HAP-1 (cell line): ENCODE data around the gene PITPNC1.
"Not testable (repeated sequence)": the region's sequence is repeated elsewhere in the genome, so short reads cannot be mapped to it uniquely, and the experiment has no call there.

Experiments used
- DNase-seq, 2 experiments: peaks; one replicate each; pipeline ENCODE4 v3.0.0-alpha.2; 2016 to 2020; ENCODE audit warnings: low spot score in 2 of 2
- H3K27me3 ChIP-seq: fragments of 250-450 bp; sonication (Bioruptor Pico); 2 replicates; pipeline ENCODE4 v1.5.1; 2020; ENCODE audit warnings: low read depth, mild to moderate bottlenecking, moderate library complexity
- H3K36me3 ChIP-seq: fragments of 250-450 bp; sonication (Bioruptor Pico); replicated peaks from 2 replicates; pipeline ENCODE4 v1.5.1; 2020; ENCODE audit warnings: mild to moderate bottlenecking
- H3K4me1 ChIP-seq: fragments of 250-450 bp; sonication (Bioruptor Pico); 2 replicates; pipeline ENCODE4 v1.5.1; 2020; ENCODE audit warnings: mild to moderate bottlenecking
- H3K4me3 ChIP-seq: fragments of 250-450 bp; sonication (Bioruptor Pico); 2 replicates; pipeline ENCODE4 v1.5.1; 2020; ENCODE audit warnings: mild to moderate bottlenecking, moderate library complexity
- H3K9me3 ChIP-seq: fragments of 250-450 bp; sonication (Bioruptor Pico); 2 replicates; pipeline ENCODE4 v1.5.1; 2020; ENCODE audit warnings: mild to moderate bottlenecking, moderate library complexity
- in situ Hi-C: fragments of 300-500 bp; cut with MboI; formaldehyde crosslinking; loops from 3 replicates; pipeline ENCODE4 v1.14.3; 2020; ENCODE audit warnings: low sequenced_read_pairs, inconsistent platforms, mixed read lengths

Gene PITPNC1

DNA sequence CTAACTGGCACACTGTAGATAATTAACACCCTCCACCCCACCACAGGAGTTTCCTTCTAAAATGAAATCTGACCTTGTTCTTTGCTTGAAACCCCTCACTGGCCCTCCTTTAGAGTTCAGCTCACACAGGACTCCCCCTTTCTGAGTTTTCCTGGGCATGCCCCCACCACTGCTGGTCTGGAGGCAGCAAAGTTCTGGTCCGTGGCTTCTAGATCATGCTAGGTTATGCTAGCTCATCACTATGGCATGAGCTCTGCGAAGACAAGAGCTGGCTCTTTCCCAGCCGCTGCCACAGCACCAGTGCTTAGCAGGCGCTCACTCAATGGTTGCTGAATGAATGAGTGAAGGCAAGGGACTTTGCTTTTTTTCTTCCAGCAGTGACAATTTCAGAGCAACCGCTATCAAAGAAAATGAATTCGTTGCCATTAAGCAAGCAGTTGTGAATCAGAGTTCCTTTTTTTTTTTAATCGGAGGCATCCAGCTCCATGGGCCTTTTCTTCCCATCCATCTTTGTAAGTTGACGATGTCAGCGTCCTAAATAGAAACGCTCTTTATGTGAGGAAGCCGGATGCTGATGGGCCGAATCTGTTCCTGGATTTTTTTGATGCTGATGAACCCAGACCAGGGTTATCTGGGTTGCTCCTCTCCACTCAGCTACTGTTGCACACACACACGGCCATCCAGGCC lies 259.9 kb downstream of the PITPNC1 start:
- Histone ChIP-seq H3K36me3 (0 out of 2 replicates have a peak, but pooled peaks cover 3% of the 10 kb centered on the region), H3K9me3 (no peaks in the 10 kb centered on the region), H3K27me3 (no peaks in the 10 kb centered on the region), H3K4me1 (peaks cover 9% of the 10 kb centered on the region), H3K4me3 (no peak overlapping the region)
- no peak for DNase-seq
- in situ Hi-C loops: no loop called here

DNA sequence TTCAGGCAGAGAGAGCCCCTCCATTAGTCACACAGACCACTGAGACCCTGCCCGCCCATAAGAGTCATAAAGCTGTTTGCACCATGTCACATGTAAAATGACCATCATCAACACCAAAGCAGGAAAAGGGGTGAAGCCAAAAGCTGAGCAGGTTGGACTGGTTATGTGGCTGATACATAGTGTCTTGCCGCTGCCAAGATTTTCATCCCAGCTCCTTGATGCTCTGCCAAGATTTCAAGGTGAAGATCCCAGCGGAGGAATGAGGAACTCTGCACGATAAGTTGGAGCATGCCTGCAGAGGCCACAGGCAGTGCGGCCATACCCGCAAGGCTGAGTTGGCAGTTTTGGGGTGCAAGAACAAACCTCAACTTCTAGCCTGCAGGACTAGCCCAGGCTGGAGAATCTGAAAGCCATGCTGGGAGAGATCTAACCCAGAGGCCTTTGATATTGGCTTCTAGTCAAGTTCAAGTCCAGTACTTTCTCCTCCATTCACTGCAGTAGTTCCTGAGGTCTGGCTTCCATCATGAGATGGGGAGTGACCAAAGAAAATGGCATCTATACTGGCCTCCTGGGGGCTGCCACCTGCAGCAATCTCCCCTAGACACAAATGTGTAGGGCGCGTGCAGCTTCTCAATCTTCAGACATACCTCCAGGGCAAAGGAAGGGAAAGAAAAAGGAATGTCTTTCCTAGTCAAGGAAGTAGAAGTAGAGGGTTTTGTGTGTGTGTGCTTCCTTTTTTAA lies 261.0 kb downstream of the PITPNC1 start:
- Histone ChIP-seq H3K4me1 (peaks cover 9% of the 10 kb centered on the region), H3K36me3 (no peaks in the 10 kb centered on the region), H3K9me3 (no peaks in the 10 kb centered on the region), H3K27me3 (no peaks in the 10 kb centered on the region), H3K4me3 (no peak overlapping the region)
- no peak for DNase-seq
- in situ Hi-C loops: no loop called here

DNA sequence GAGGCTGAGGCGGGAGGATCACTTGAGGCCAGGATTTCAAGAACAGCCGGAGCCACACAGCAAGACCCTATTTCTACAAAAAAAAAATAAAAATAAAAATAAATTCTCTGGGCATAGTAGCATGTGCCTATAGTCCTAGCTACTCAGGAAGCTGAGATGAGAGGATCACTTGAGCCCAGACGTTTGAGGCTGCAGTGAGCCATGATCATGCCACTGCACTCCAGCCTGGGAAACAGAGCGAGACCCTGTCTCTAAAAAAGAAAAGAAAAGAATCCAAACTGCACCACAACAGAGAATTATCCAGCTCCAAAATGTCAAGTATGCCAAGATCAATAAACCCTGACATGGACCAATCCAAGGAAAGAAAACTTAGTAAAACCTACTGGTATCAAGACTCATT lies 261.8 kb downstream of the PITPNC1 start:
- in situ Hi-C loops: no loop called here

DNA sequence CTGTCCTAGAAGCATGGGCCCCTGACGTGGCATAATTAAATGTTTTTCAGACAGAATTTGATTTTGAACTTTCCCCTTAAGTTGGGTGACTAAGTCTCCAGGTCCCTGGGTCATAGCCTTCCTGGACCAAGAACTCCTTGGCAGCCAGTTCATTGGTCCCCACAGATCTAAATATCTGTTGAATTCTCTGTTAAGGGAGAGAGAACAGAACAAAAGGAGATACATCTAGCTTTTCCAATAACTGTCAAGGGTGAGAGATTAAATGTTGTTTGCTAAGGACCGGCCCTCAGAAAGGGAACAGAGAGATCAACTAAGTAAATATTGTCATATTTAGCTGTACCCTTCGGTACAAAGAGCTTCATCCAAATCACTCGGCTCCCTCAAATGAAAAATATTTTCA lies 262.5 kb downstream of the PITPNC1 start:
- no peaks in the 10 kb centered on the region for H3K9me3 ChIP-seq
- H3K4me3 ChIP-seq: no peak overlapping the region
- peaks cover 9% of the 10 kb centered on the region for H3K4me1 ChIP-seq
- DNase-seq: no peak
- no peaks in the 10 kb centered on the region for H3K27me3 ChIP-seq
- in situ Hi-C loops: no loop called here
- H3K36me3 ChIP-seq: no peaks in the 10 kb centered on the region

More for the DNA sequence above, 261.8 kb downstream of the PITPNC1 start:
- Histone ChIP-seq H3K4me1 (peaks cover 9% of the 10 kb centered on the region), H3K9me3 (no peaks in the 10 kb centered on the region), H3K27me3 (no peaks in the 10 kb centered on the region), H3K36me3 (no peaks in the 10 kb centered on the region), H3K4me3 (no peak overlapping the region)
- DNase-seq: no peak

DNA sequence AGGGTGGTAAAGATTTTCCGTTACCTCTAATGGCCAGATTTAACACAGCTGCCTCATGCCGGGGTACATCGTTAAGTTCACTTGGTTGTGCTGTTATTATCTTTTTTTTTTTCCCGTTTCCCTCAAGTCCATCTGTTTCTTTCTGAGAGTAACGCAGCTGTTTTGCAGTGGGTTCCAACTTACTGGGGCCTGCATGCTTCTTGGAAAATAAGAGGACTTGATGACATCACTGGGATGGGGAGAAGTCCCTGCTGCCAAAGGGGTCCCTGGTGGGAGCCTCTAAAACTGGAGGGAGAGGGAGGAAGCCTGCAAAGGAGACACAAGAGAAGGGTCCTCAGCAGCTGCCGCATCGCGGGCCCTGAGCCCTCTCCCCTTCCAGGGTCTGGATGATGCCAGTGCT lies 262.9 kb downstream of the PITPNC1 start:
- Histone ChIP-seq H3K27me3 (no peaks in the 10 kb centered on the region), H3K4me1 (peaks cover 9% of the 10 kb centered on the region), H3K9me3 (no peaks in the 10 kb centered on the region), H3K4me3 (no peak overlapping the region), H3K36me3 (no peaks in the 10 kb centered on the region)
- in situ Hi-C loops: no loop called here
- no peak for DNase-seq

DNA sequence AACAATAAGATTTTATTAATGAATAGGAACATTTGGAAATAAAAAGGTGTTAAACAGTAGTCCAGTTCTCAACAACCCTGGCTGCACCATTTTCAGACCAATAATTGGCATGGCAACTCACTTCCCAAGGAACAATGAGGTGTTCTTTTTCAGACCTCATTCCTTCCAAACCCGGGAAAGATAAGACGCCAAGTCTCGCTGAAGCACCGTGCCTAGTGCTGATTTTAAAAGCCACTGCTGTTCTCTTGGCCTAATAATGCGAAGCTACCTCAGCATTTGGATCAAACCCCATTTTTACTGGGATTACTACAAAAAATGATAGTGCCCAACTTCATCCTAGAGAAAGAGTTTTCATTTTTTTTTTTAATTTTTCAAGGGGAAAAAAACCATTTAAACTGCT lies 265.4 kb downstream of the PITPNC1 start:
- Histone ChIP-seq H3K36me3 (no peaks in the 10 kb centered on the region), H3K9me3 (no peaks in the 10 kb centered on the region), H3K4me1 (peaks cover 9% of the 10 kb centered on the region), H3K4me3 (no peak overlapping the region), H3K27me3 (no peaks in the 10 kb centered on the region)
- in situ Hi-C loops: no loop called here
- DNase-seq: no peak

DNA sequence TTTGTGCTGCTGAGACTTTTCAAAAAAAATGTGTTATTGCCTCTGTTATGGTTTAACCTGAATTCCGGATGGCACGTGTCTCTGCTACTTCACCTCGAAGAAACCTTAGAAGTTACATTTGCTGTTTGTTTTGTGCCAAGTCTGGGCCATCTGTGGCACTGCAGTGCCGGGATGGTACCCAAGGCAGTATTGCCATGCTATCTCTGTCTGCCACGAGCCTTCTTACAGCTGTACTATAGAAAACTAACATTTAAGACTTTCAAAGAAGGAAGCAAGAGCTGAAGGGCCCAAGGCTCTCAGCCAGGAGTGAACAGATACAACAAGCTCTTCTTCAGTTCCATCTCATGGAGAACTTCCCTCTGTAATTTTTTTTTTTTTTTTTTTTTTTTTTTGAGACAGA lies 267.0 kb downstream of the PITPNC1 start:
- Histone ChIP-seq H3K4me3 (no peak overlapping the region), H3K36me3 (no peaks in the 10 kb centered on the region), H3K9me3 (no peaks in the 10 kb centered on the region), H3K27me3 (no peaks in the 10 kb centered on the region), H3K4me1 (peaks cover 8% of the 10 kb centered on the region)
- no peak for DNase-seq
- in situ Hi-C loops: no loop called here

DNA sequence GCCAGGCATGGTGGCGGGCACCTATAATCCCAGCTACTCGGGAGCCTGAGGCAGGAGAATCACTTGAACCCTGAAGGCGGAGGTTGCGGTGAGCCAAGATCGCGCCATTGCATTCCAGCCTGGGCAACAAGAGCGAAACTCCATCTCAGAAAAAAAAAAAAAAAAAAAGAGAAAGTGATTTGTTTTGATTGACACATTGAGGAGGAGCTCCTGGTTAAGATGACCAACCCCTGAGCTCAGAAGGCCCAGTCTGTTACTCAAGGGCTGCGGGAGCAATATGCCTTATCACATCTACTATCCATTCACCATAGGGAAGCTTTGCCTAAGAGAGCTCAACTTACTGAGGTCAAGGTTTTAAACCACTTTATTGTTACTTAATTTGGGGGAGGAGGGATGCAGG lies 268.1 kb downstream of the PITPNC1 start:
- H3K36me3 ChIP-seq, H3K4me1 ChIP-seq, in situ Hi-C loops, DNase-seq, H3K27me3 ChIP-seq, H3K4me3 ChIP-seq, H3K9me3 ChIP-seq: not testable (repeated sequence)

DNA sequence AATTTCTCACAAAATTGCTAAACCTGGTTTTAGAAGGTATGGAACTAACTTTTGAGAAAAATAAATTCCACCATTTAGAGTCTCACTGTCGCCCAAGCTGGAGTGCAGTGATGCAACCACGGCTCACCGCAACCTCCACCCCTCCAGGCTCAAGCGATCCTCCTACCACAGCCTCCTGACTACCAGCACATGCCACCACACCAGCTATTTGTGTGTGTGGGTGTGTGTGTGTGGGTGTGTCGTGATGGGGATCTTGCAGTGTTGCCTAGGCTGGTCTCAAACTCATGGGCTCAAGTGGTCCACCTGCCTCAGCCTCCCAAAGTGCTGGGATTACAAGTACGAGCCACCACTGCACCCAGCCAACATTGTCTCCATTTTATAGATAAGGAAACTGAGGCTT lies 269.4 kb downstream of the PITPNC1 start:
- in situ Hi-C loops: no loop called here
- no peaks in the 10 kb centered on the region for H3K27me3 ChIP-seq
- DNase-seq: no peak
- no peaks in the 10 kb centered on the region for H3K9me3 ChIP-seq
- H3K36me3 ChIP-seq: no peaks in the 10 kb centered on the region
- H3K4me1 ChIP-seq: peaks cover 11% of the 10 kb centered on the region
- no peak overlapping the region for H3K4me3 ChIP-seq

DNA sequence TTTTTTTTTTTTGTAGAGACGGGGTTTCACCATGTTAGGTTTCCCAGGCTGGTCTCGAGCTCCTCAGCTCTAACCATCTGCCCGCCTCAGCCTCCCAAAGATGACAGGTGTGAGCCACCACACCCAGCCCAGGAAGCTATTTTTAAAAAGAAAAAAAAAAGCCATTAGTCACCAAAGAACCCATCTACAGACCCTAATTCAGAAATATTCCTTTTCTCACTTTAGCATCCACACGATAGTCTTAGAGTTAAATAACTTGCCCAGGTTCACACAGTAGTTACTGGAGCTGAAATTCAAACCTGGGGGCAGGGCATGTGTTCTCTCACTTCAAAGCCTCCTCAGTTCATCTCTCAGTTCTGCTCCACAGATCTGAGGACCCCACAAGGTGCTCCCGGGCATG lies 270.4 kb downstream of the PITPNC1 start:
- Histone ChIP-seq H3K36me3 (no peaks in the 10 kb centered on the region), H3K4me3 (no peak overlapping the region), H3K9me3 (no peaks in the 10 kb centered on the region), H3K4me1 (peaks cover 13% of the 10 kb centered on the region), H3K27me3 (no peaks in the 10 kb centered on the region)
- no peak for DNase-seq
- in situ Hi-C loops: no loop called here

DNA sequence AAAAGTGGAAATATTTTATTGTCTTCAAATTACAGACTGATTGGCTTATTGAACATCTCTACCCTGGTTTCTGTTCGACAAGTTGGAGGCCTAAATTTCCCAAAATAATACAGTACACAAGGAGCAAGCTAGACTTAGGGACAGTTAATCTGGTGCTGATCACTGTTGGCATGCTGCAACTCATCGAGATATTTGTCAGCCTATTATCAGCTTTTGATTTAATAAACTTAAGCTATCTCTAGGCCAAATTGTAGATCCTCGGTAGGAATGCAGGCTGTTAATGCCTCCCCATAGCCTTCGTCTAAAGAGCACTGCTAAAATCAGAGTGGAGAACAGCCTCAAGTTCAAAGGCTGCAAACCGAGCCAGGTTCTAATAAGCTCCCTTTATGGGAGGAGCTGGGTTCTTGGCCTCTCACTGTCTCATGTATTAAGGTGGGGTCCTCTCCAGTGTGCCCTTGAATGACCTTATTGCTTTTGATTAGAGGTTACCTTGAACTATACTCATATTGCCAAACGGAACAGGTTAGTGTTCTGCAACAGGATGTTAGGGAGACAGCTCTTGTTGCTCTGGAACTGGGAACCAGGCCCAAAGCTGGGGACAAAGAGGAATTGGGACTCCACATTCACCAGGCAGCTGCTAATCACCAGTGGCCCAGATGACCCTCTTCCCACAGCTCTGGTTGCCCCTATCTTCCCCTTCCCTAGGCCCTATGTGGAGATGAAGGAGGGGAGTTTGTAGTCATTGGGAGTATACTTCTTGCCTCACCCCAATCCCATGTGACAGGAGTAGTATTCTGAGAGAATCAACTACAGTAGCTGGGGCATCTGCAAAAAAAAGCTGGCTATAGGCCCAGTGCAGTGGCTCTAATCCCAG lies 271.2 kb downstream of the PITPNC1 start:
- peaks cover 13% of the 10 kb centered on the region for H3K4me1 ChIP-seq
- in situ Hi-C loops: no loop called here
- no peaks in the 10 kb centered on the region for H3K36me3 ChIP-seq
- H3K9me3 ChIP-seq: no peaks in the 10 kb centered on the region
- H3K27me3 ChIP-seq: no peaks in the 10 kb centered on the region
- DNase-seq: no peak
- no peak overlapping the region for H3K4me3 ChIP-seq

DNA sequence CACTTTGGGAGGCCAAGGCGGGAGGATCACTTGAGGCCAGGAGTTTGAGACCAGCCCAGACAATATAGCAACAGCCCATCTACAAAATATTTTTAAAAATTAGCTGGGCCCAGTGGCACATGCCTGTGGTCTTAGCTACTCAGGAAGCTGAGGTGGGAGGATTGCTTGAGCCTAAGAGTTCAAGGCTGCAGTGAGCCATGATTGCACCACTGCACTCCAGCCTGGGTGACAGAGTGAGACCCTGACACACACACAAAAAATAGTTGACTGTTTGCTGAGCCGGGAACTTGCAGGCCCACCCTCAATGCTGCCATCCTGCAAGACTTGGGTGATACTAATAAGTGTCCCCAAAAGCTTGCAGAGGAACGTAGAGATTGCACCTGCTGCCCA lies 271.8 kb downstream of the PITPNC1 start:
- H3K4me1 ChIP-seq: peaks cover 13% of the 10 kb centered on the region
- in situ Hi-C loops, H3K4me3 ChIP-seq, DNase-seq, H3K27me3 ChIP-seq, H3K36me3 ChIP-seq, H3K9me3 ChIP-seq: not testable (repeated sequence)

DNA sequence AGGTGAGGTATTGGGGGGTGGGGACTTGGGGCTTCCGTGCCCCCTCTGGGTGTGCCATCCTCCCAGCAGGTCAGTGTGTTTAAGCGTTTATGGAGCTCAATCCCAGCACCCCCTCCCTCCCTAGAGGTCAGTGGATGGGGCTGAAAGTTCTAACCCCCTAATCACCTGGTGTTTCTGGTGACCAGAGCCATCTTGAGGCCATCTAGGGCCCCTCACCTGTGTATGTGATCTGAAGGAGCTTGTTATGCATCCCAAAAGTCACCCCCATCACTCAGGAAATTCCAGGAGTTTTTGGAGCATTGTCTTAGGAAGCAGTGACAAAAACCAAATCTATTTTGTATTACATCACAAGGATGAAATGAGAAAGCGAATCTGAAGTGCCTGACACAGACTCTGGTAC lies 272.8 kb downstream of the PITPNC1 start:
- H3K36me3 ChIP-seq: no peaks in the 10 kb centered on the region
- in situ Hi-C loops: no loop called here

DNA sequence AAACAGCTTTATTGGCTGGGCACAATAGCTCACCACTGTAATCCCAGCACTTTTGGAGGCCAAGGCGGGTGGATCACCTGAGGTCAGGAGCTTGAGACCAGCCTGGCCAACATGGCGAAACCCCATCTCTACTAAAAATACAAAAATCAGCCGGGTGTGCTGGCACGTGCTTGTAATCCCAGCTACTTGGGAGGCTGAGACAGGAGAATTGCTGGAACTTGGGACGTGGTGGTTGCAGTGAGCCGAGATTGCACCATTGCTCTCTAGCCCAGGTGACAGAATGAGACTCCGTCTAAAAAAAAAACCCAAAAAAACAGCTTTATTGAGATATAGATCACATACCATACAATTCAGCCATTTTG lies 274.1 kb downstream of the PITPNC1 start:
- H3K36me3 ChIP-seq, DNase-seq, H3K27me3 ChIP-seq, H3K4me3 ChIP-seq, H3K9me3 ChIP-seq, in situ Hi-C loops: not testable (repeated sequence)
- peaks cover 13% of the 10 kb centered on the region for H3K4me1 ChIP-seq

More for the DNA sequence above, 272.8 kb downstream of the PITPNC1 start:
- peaks cover 13% of the 10 kb centered on the region for H3K4me1 ChIP-seq
- H3K4me3 ChIP-seq: no peak overlapping the region
- no peak for DNase-seq
- no peaks in the 10 kb centered on the region for H3K27me3 ChIP-seq
- H3K9me3 ChIP-seq: no peaks in the 10 kb centered on the region
